OCI-LY1 (cell line): Measurements from ENCODE around the gene ENTPD1.

ENCODE experiments used
- H2AFZ ChIP-seq: fragments of 200-600 bp; sonication (generic), shearing (Covaris generic); 2 replicates; pipeline ENCODE4 v1.6.0; 2014; ENCODE audit warnings: antibody characterized with exemption, mild to moderate bottlenecking, low read length
- H3F3A ChIP-seq: fragments of 200-600 bp; sonication (generic), shearing (Covaris generic); 2 replicates; pipeline ENCODE4 v1.6.0; 2014; ENCODE audit warnings: mild to moderate bottlenecking, antibody characterized with exemption, low read length, moderate library complexity; ENCODE audit not compliant: insufficient read depth
- H3K27ac ChIP-seq: fragments of 200-600 bp; sonication (generic); 2 replicates; pipeline ENCODE4 v1.5.1; 2014; ENCODE audit warnings: low read length, mixed run types, mild to moderate bottlenecking, low read depth; ENCODE audit not compliant: poor library complexity, severe bottlenecking
- H3K27me3 ChIP-seq: fragments of 200-600 bp; sonication (generic); 2 replicates; pipeline ENCODE4 v1.6.0; 2014; ENCODE audit warnings: antibody characterized with exemption, mild to moderate bottlenecking, low read length, moderate library complexity; ENCODE audit not compliant: insufficient read depth
- H3K36me3 ChIP-seq: fragments of 200-600 bp; sonication (generic); 2 replicates; pipeline ENCODE4 v1.6.1; 2014; ENCODE audit warnings: mild to moderate bottlenecking, antibody characterized with exemption, low read length, moderate library complexity, mixed read lengths; ENCODE audit not compliant: insufficient read depth
- H3K4me1 ChIP-seq: fragments of 200-600 bp; sonication (generic); 2 replicates; pipeline ENCODE4 v1.5.1; 2014; ENCODE audit warnings: mild to moderate bottlenecking, low read length, moderate library complexity; ENCODE audit not compliant: insufficient read depth, severe bottlenecking
- H3K4me2 ChIP-seq: fragments of 200-600 bp; sonication (generic), shearing (Covaris generic); 2 replicates; pipeline ENCODE4 v1.6.1; 2014; ENCODE audit warnings: low read length
- H3K4me3 ChIP-seq: fragments of 200-600 bp; sonication (generic); 2 replicates; pipeline ENCODE4 v1.5.1; 2014; ENCODE audit warnings: low read length, low read depth, mild to moderate bottlenecking, mixed read lengths; ENCODE audit not compliant: poor library complexity, severe bottlenecking
- H3K79me2 ChIP-seq: fragments of 200-600 bp; shearing (Covaris generic); 2 replicates; pipeline ENCODE4 v1.6.1; 2016; ENCODE audit warnings: mixed run types, low read length, mixed read lengths; ENCODE audit not compliant: insufficient read depth
- H3K9ac ChIP-seq: fragments of 200-600 bp; sonication (generic), shearing (Covaris generic); 2 replicates; pipeline ENCODE4 v1.6.1; 2014; ENCODE audit warnings: mild to moderate bottlenecking, low read length, mixed read lengths
- H3K9me2 ChIP-seq: fragments of 200-600 bp; sonication (generic), shearing (Covaris generic); 2 replicates; pipeline ENCODE4 v1.6.1; 2014; ENCODE audit warnings: low read depth, mild to moderate bottlenecking, low read length, mixed read lengths
- H3K9me3 ChIP-seq: fragments of 200-600 bp; shearing (Covaris generic); 2 replicates; pipeline ENCODE4 v1.6.1; 2014; ENCODE audit warnings: low read length, mixed read lengths
- H4K20me1 ChIP-seq: fragments of 200-600 bp; sonication (generic), shearing (Covaris generic); 2 replicates; pipeline ENCODE4 v1.6.0; 2016; ENCODE audit warnings: mild to moderate bottlenecking, low read length; ENCODE audit not compliant: insufficient read depth
- EZH2 ChIP-seq: fragments of 200-600 bp; sonication (generic), shearing (Covaris generic); IDR thresholded peaks from 2 replicates; pipeline ENCODE4 v1.8.0; 2017; ENCODE audit warnings: borderline replicate concordance, mixed run types, mild to moderate bottlenecking, antibody characterized with exemption, low read length, moderate library complexity, mixed read lengths
- TF ChIP-seq, protein P1 (sequence below): fragments of 200-600 bp; sonication (generic), shearing (Covaris generic); IDR thresholded peaks from 2 replicates; pipeline ENCODE4 v1.5.1; 2017; ENCODE audit warnings: mild to moderate bottlenecking, antibody characterized with exemption, low read length, moderate library complexity, mixed read lengths

ENTPD1 gene

DNA sequence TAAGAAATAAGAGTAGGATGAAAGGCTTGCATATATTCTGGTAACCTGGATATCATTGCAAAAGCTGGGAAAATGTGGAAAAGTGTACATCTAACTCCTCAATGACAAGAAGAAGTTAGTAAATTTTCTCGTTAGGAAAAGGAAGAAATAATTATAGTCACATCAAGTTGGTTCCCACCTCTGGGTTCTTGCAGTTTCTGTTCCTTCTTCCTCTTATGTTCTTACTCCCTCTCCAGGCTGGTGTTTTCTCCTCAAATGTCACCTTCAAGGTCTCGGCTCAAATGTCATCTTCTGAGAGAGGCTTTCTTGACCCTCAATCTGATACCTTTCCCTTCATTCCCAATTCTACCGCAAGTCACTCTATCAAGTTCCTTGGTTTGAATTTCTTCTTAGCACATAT is 64.4 kb downstream of the ENTPD1 start:
- H2AFZ ChIP-seq, result no peak overlapping the region
- no peaks in the 10 kb centered on the region for H3F3A ChIP-seq
- H3K79me2 ChIP-seq, result no peaks in the 10 kb centered on the region
- H3K9ac ChIP-seq, result no peak overlapping the region
- no peaks in the 10 kb centered on the region for H3K9me2 ChIP-seq
- H3K4me2 ChIP-seq, result no peak overlapping the region
- H3K36me3 ChIP-seq, result no peaks in the 10 kb centered on the region
- TF ChIP-seq, protein P1, sequence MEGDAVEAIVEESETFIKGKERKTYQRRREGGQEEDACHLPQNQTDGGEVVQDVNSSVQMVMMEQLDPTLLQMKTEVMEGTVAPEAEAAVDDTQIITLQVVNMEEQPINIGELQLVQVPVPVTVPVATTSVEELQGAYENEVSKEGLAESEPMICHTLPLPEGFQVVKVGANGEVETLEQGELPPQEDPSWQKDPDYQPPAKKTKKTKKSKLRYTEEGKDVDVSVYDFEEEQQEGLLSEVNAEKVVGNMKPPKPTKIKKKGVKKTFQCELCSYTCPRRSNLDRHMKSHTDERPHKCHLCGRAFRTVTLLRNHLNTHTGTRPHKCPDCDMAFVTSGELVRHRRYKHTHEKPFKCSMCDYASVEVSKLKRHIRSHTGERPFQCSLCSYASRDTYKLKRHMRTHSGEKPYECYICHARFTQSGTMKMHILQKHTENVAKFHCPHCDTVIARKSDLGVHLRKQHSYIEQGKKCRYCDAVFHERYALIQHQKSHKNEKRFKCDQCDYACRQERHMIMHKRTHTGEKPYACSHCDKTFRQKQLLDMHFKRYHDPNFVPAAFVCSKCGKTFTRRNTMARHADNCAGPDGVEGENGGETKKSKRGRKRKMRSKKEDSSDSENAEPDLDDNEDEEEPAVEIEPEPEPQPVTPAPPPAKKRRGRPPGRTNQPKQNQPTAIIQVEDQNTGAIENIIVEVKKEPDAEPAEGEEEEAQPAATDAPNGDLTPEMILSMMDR, result no peak
- H3K4me1 ChIP-seq, result no peaks in the 10 kb centered on the region
- H4K20me1 ChIP-seq, result no peaks in the 10 kb centered on the region
- H3K27ac ChIP-seq, result no peak overlapping the region
- H3K27me3 ChIP-seq, result no peaks in the 10 kb centered on the region
- no peak overlapping the region for H3K4me3 ChIP-seq
- H3K9me3 ChIP-seq, result no peaks in the 10 kb centered on the region

DNA sequence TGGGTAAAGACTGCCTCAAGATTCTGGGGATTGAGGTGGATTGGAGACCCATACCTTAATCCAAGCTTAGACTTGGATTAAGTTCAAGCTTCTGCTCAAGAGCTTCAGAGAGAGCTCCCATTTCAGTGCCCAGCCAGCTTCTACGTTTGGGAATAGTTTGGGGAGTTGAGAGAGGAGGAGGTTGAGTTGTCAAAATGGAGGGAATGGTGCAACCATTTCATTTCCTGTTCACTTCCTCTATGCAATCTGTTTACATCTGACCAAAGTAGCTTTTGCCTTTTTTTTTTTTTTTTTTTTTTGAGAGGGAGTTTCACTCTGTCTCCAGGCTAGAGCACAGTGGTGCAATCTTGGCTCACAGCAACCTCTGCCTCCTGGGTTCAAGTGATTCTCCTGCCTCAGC is 65.8 kb downstream of the ENTPD1 start:
- Histone ChIP-seq H3K9me3 (no peaks in the 10 kb centered on the region), H3K9me2 (no peaks in the 10 kb centered on the region), H3K4me2 (no peak overlapping the region), H3K4me3 (no peak overlapping the region), H3K9ac (no peak overlapping the region), H3K27ac (no peak overlapping the region), H3F3A (no peaks in the 10 kb centered on the region), H2AFZ (no peak overlapping the region), H3K79me2 (no peaks in the 10 kb centered on the region), H3K4me1 (no peaks in the 10 kb centered on the region), H4K20me1 (no peaks in the 10 kb centered on the region), H3K36me3 (no peaks in the 10 kb centered on the region), H3K27me3 (no peaks in the 10 kb centered on the region)
- TF ChIP-seq EZH2, result no peak

DNA sequence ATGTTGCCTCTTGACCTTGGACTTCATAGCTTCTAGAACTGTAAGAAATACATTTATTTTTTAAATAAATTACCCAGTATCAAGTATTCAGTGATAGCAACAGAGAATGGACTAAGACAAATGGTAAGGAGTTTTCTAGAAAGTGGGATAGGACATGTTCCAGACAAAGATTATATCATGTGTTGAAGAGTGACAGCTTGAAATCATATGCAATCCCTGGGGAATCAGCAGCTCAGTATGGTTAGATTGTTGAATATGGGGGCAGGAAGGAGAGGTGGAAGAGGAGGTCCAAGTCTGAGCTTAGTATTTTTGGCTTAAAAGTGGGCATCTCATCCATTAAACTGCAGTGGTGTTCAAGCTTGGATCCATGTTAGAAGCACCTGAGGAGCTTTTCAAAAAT is 74.1 kb downstream of the ENTPD1 start:
- no peaks in the 10 kb centered on the region for H3K4me1 ChIP-seq
- H3K9ac ChIP-seq, result no peak overlapping the region
- H3K79me2 ChIP-seq, result no peaks in the 10 kb centered on the region
- no peak overlapping the region for H3K4me3 ChIP-seq
- no peaks in the 10 kb centered on the region for H3K36me3 ChIP-seq
- no peak overlapping the region for H2AFZ ChIP-seq
- H3F3A ChIP-seq, result no peaks in the 10 kb centered on the region
- no peak overlapping the region for H3K27ac ChIP-seq
- H4K20me1 ChIP-seq, result no peaks in the 10 kb centered on the region
- H3K27me3 ChIP-seq, result no peaks in the 10 kb centered on the region
- H3K9me2 ChIP-seq, result no peaks in the 10 kb centered on the region
- TF ChIP-seq, protein P1, result no peak
- TF ChIP-seq EZH2, result no peak
- no peaks in the 10 kb centered on the region for H3K9me3 ChIP-seq
- no peak overlapping the region for H3K4me2 ChIP-seq

DNA sequence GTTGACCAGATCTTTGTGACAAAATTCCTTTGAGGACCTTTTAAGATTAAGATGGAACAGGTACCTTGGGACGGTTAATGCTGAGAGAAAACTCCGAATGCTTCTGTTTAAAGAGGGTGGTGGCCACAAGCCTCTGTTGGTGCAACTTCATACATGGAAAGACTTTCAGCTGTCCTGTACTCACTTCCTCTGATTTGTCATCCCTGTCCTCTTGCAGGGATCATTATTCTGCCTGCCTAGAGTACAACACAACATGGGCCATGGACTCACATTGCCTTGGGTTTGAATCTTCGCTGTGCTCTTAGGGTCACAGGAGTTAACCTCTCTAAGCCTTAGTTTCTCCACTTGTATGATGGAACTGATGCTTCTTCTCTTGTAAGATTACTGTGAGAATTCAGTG is 75.1 kb downstream of the ENTPD1 start:
- no peaks in the 10 kb centered on the region for H3F3A ChIP-seq
- no peaks in the 10 kb centered on the region for H3K9me3 ChIP-seq
- H3K9ac ChIP-seq, result no peak overlapping the region
- H4K20me1 ChIP-seq, result no peaks in the 10 kb centered on the region
- H3K4me3 ChIP-seq, result no peak overlapping the region
- no peak overlapping the region for H2AFZ ChIP-seq
- TF ChIP-seq, protein P1, result no peak
- no peak for TF ChIP-seq EZH2
- no peak overlapping the region for H3K27ac ChIP-seq
- no peaks in the 10 kb centered on the region for H3K4me1 ChIP-seq
- H3K79me2 ChIP-seq, result no peaks in the 10 kb centered on the region
- H3K36me3 ChIP-seq, result no peaks in the 10 kb centered on the region
- H3K9me2 ChIP-seq, result no peaks in the 10 kb centered on the region
- H3K4me2 ChIP-seq, result no peak overlapping the region
- no peaks in the 10 kb centered on the region for H3K27me3 ChIP-seq
